ENCODE measurements around the gene UGT1A7. TPM values are rescaled to one million over a fixed set of nuclear protein-coding genes. Genes with fewer than 3 reads are reported as not detected.

The UGT1A7 gene
- total RNA-seq, 2 donors from 2014 or later: not detected

DNA sequence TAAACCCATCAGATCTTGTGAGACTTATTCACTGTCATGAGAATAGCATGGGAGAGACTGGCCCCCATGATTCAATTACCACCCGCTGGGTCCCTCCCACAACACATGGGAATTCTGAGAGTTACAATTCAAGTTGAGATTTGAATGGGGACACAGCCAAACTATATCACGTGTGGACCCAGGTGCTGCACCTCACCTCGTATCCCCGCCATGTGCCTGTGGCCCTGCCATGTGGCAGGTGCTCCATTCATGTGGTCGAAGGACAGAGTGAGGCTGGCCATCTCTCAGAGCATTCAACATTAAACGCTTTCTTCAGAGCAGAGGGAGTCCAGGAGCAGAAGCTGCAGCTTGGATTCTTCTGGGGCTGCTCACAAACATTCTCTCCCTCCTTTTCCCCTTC is 128.7 kb downstream of the UGT1A7 start:
- ATAC-seq (no peak), DNase-seq (ENCODE audit: low spot score) (peak; percentile 2)
- H3K4me1 Mint-ChIP-seq (ENCODE audit: low read depth in 2 of 2): no peaks in the 10 kb centered on the region
- H3K36me3 Mint-ChIP-seq: no peaks in the 10 kb centered on the region
- no peak overlapping the region for H3K27ac Mint-ChIP-seq
- no peaks in the 10 kb centered on the region for H3K9me3 Mint-ChIP-seq
- no peak overlapping the region for H3K4me3 Mint-ChIP-seq
- H3K27me3 Mint-ChIP-seq: peaks cover 24 to 25% of the 10 kb centered on the region in 2 donors

DNA sequence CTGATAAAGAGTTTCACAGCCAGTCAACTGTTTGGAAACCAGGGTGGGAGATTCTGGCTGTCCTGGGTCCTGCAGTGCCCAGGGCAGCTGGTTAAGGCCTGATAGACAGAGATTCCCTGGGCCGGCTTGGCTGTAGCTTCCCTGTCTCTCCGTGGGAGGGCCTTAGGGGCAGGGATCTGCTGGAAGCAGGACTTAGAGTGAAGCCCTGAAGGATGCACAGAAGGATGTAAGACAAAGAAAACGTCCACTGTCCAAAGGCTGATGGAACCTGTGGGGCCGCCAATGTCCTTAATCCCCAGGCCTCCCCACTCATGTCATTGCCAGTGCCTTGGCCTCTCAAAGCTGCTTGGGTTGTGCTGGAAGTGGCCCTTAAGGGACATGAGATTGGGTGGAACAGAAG is 129.4 kb downstream of the UGT1A7 start:
- H3K4me1 Mint-ChIP-seq (ENCODE audit: low read depth in 2 of 2): no peaks in the 10 kb centered on the region
- no peaks in the 10 kb centered on the region for H3K9me3 Mint-ChIP-seq
- H3K27me3 Mint-ChIP-seq: peaks cover 23 to 24% of the 10 kb centered on the region in 2 donors
- no peak for ATAC-seq
- H3K4me3 Mint-ChIP-seq: no peak overlapping the region
- H3K27ac Mint-ChIP-seq: no peak overlapping the region
- peak; percentile 34 for DNase-seq (ENCODE audit: low spot score)
- no peaks in the 10 kb centered on the region for H3K36me3 Mint-ChIP-seq

DNA sequence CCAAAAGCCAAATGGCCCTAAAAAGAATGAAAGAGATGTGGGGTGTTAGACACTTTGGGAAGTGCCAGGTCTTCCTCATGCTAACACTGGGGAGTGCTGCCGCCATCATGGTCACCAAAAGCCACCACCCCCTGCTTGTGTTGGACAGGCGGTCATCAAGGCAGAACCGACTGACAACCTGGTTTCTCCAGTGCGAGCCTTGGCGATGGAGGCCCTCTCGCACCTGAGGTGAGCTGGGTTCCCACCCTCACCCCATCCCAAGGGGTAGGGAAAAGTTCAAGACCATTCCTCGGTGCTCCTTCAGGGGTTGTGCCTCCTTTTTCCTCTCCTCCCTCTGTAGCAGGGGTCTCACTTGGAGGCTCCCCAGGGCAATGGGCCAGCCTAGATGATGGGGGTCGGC is 130.0 kb downstream of the UGT1A7 start:
- no peaks in the 10 kb centered on the region for H3K9me3 Mint-ChIP-seq
- H3K4me1 Mint-ChIP-seq (ENCODE audit: low read depth in 2 of 2): no peaks in the 10 kb centered on the region
- peaks cover 23 to 27% of the 10 kb centered on the region in 2 donors for H3K27me3 Mint-ChIP-seq
- peak; percentile 20 for DNase-seq (ENCODE audit: low spot score)
- no peaks in the 10 kb centered on the region for H3K36me3 Mint-ChIP-seq
- no peak for ATAC-seq
- no peak overlapping the region for H3K27ac Mint-ChIP-seq
- no peak overlapping the region for H3K4me3 Mint-ChIP-seq

DNA sequence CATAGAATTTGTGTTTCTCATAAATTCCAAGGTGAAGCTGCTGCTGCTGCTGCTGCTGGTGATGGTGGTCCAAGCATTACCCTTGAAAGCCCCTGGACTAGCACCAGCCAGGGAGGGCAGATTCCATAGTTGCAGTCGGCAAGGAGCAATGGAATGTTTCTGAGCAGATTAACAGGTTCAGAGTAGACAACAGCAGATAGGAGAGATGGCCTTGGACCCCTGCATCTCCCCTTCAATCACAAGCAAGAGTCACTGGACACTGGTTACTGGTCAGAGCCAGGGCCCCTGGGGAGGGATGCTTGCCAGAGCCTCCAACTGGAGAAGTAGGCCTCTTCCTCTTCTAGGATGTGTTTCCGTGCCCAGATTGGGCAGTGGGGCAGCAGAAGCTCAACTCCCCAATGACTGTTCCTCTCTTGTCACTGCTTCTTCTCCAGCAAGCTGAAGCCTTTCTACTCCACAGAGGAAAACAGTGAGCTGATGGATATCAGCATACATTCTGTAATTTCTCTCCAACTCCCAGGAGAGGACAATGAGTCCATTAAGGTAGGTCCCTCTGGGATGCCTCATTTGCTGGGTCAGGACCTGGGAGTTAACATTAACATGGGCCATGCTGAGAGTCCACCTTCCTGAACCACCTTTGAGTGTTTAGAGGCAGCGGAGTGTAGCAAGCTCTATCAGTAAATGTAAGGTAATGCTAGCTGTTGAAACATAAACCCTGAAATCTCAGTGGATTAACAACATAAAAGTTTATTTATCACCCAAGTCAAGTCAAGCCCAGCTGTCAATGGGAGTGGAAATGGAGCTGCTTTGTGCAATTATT is 131.7 kb downstream of the UGT1A7 start:
- no peak overlapping the region for H3K27ac Mint-ChIP-seq

DNA sequence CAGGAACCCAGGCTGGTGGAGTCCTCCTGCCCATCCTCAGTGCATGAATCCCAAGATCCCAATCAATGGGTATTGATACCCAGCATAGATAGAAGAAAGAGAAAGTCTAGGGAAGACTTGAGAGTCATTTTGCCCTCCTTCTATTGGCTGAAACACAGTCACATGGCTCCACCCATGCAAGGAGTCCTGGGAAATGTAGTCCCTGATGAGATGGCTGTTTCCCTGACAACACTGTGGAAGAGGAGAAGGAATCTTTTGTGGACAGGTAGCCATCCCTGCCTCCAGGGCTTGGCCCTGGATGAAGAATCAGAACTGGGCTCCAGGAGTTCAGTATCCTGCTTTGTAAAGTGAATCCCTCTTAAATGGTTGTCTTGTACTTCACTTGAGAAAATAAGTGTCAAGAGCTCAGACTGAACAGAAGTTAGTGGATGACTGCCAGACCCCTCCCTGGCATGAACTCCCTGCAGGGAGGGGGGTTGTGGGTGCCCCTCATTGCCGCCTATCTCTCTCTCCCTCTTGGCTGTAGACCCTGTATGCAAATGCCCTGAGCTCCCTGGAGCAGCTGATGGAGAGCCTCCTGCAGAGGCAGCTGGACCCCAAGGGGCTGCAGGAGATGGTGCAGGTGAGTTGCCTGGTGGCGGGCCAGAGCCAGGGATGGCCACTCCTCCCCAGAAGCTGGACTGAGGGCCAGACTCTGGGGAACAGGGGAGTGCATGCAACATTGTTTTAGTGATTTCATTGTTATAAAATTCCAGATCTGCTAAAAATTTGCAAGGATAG is 132.5 kb downstream of the UGT1A7 start:
- Mint-ChIP-seq H3K9me3 (no peaks in the 10 kb centered on the region), H3K4me1 (ENCODE audit: low read depth in 2 of 2) (no peaks in the 10 kb centered on the region), H3K27me3 (peaks cover 27 to 30% of the 10 kb centered on the region in 2 donors), H3K4me3 (no peak overlapping the region), H3K36me3 (no peaks in the 10 kb centered on the region), H3K27ac (no peak overlapping the region)
- ATAC-seq: no peak
- DNase-seq (ENCODE audit: low spot score): no peak

More for the DNA sequence above, 131.7 kb downstream of the UGT1A7 start:
- ATAC-seq (no peak), DNase-seq (ENCODE audit: low spot score) (peak; percentile 25)
- Mint-ChIP-seq H3K9me3 (no peaks in the 10 kb centered on the region), H3K4me3 (no peak overlapping the region), H3K27me3 (peaks cover 27 to 30% of the 10 kb centered on the region in 2 donors), H3K4me1 (ENCODE audit: low read depth in 2 of 2) (no peaks in the 10 kb centered on the region), H3K36me3 (no peaks in the 10 kb centered on the region)

DNA sequence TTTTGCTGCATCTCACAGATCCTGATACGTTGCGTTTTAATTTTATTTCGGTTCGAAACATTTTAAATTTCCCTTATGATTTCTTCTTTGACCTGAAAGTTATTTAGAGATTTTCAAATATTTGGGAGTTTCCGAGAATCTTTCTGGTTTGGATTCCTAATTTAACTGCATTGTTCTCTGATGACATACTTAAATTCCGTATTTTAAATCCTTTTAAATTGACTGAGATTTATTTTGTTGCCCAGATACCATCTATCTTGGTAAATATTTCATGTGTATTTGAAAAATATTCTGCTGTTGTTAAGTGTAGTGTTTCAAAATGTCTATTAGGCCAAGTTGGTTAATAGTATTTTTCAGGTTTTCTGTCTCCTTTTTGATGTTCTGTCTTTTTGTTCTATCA is 134.2 kb downstream of the UGT1A7 start:
- H3K27ac Mint-ChIP-seq: no peak overlapping the region
- no peak overlapping the region for H3K4me3 Mint-ChIP-seq
- H3K9me3 Mint-ChIP-seq: no peaks in the 10 kb centered on the region
- DNase-seq (ENCODE audit: low spot score): no peak
- H3K4me1 Mint-ChIP-seq (ENCODE audit: low read depth in 2 of 2): no peaks in the 10 kb centered on the region
- H3K27me3 Mint-ChIP-seq: peaks cover 20 to 22% of the 10 kb centered on the region in 2 donors
- no peaks in the 10 kb centered on the region for H3K36me3 Mint-ChIP-seq
- no peak for ATAC-seq

DNA sequence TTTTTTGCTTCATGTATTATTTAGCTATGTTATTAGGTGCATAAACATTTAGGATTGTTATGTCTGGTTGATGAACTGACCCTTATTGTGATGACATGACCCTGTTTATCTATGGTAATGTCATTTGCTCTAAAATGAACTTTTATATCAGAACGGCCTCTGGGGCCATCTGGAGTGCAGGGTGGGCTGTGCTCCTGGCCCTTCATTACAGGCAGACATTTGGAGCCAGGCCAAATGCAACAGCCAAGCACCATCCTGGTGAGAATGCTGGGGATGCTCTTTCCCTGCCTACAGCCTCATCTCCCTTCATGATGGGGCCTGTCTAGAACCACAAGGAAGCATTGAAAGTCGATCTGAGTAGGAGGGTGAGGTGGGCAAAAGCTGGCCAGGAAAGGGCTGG is 134.6 kb downstream of the UGT1A7 start:
- ATAC-seq: no peak
- no peaks in the 10 kb centered on the region for H3K36me3 Mint-ChIP-seq

DNA sequence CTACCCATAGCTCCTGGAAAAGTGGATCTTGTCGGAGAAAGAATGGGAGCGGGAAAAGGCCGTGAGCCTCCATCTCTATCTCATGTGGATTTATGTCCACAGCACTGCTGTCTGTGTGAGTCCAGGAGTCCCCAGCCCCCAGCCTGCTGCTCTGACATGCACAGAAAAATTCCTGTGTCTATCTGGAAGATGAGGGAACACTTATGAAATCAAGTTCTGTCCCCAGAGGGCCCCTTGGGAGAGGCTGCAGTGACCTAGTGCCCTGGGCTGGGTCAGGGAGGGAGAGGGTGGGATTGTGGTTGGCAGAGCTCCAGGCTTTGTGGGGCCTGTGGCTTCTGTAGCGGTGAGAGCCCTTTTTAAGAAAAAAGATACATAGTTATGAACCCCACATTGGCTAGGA is 135.1 kb downstream of the UGT1A7 start:
- no peak overlapping the region for H3K4me3 Mint-ChIP-seq
- DNase-seq (ENCODE audit: low spot score): no peak
- no peak for ATAC-seq
- H3K9me3 Mint-ChIP-seq: no peaks in the 10 kb centered on the region
- no peaks in the 10 kb centered on the region for H3K36me3 Mint-ChIP-seq
- H3K27me3 Mint-ChIP-seq: peaks cover 22% of the 10 kb centered on the region in 2 donors
- H3K4me1 Mint-ChIP-seq (ENCODE audit: low read depth in 2 of 2): no peaks in the 10 kb centered on the region
- H3K27ac Mint-ChIP-seq: no peak overlapping the region

More for the DNA sequence above, 134.6 kb downstream of the UGT1A7 start:
- no peak overlapping the region for H3K27ac Mint-ChIP-seq
- peaks cover 20 to 22% of the 10 kb centered on the region in 2 donors for H3K27me3 Mint-ChIP-seq
- H3K9me3 Mint-ChIP-seq: no peaks in the 10 kb centered on the region
- H3K4me3 Mint-ChIP-seq: no peak overlapping the region
- DNase-seq (ENCODE audit: low spot score): no peak
- no peaks in the 10 kb centered on the region for H3K4me1 Mint-ChIP-seq (ENCODE audit: low read depth in 2 of 2)

DNA sequence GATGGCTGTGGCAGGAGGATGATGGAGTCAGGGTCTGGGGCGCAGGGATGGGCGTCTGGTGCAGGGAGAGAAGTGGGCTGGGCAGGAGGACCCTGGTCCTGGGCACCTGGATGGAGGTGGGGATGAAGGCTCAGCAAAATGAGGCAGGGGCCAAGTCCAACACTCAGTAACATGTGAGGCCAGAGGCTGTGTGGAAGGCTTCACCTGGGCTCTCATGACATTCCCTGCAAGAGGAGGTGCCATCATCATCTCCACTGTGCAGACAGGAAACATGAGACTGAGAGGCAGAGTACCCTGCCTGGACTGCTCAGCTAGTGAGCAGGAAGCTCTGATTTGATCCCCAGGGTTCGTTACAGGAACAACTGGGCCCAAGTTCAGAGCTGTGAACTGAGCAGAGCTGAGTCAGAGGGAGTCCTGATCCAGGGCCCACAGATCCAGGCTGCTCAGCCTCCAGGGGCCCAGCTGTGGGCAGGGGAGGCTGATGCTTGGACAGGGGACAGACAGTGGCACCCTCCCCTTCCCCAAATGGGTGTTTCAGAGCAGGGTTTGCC is 135.7 kb downstream of the UGT1A7 start:
- H3K4me3 Mint-ChIP-seq: no peak overlapping the region
- H3K9me3 Mint-ChIP-seq: no peaks in the 10 kb centered on the region
- H3K36me3 Mint-ChIP-seq: no peaks in the 10 kb centered on the region
- ATAC-seq (no peak), DNase-seq (ENCODE audit: low spot score) (peak; percentile 46)
- H3K27me3 Mint-ChIP-seq: peaks cover 20 to 22% of the 10 kb centered on the region in 2 donors
- no peaks in the 10 kb centered on the region for H3K4me1 Mint-ChIP-seq (ENCODE audit: low read depth in 2 of 2)
- H3K27ac Mint-ChIP-seq: no peak overlapping the region

DNA sequence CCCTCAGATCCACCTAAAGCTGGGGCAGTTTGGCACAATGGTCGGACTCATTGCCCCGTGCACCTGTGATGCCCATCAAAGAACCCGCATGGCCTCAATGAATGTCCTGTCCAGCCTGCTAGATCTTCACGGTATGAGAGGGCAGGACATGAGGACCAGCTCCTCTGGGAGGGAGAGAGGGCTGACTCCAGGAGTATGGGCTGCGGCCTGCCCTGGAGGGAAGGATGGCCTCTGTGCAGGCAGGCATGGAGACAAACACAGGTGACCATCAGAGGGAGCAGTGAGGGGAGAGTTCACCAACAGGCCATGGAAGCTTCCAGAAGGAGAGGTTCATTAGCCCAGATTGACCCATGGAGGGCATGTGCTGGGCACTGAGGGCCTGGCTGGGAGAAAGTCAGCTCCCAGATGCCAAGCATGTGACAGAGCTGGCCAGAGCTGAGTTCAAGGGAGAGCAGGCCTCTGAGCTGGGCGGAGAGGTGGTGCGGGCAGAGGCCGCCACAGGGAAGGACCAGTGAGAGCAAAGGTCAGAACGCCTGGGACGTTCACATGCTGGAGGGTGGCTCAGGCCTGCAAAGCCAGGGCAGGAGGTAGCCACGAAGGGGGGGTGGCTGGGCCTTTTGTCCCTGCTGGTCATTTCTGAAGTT is 136.4 kb downstream of the UGT1A7 start:
- H3K9me3 Mint-ChIP-seq: no peaks in the 10 kb centered on the region
- no peak overlapping the region for H3K27ac Mint-ChIP-seq
- H3K27me3 Mint-ChIP-seq: peaks cover 16 to 22% of the 10 kb centered on the region in 2 donors
- ATAC-seq (no peak), DNase-seq (ENCODE audit: low spot score) (peak; percentile 47)
- H3K36me3 Mint-ChIP-seq: no peaks in the 10 kb centered on the region
- no peak overlapping the region for H3K4me3 Mint-ChIP-seq
- no peaks in the 10 kb centered on the region for H3K4me1 Mint-ChIP-seq (ENCODE audit: low read depth in 2 of 2)

DNA sequence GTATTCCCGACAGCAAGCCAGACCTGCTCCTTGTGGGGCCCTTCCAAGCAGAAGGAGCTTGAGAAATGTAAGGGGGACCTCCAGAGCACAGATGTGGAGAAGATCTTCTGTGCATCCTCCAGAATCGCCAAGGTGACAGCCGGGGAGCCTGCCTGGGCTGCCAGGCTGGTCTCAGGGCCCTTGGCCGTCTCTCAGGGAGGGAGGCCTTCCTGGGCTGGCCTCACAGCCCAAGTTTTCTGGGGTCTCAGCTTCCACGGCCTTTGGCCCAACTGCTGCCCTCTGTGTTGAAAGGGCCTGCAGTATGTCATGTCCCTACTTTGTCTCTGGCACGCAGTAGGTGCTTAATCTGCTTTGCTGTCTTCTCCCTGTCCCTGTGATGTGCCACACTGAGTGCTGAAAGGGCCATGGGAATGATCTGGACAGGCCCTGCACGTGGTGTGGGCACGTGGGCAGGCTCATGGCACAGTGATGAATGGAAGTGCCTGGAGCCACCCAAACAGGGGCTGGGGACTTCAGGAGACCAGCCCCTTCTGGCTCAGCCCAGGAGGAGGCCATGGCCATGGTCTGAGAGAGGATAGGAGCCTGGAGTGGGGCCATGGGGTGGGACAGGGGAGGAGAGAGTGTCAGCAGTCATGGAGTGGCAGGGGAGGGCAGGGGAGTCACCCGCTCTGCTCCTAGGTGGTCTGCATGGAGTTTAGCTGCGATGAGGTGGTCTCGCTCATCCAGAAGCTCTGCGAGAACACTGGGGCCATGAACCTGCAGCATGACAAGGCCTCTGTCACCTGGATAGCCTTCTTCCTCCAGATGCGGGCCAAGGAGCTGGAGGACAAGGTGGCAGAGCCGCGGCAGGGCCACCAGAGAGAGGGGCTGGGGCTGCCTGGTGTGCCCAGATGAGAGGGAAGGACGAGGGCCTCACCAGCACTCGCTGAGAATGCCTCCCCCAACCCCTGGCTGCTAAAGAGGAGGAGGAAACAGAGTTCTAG is 137.2 kb downstream of the UGT1A7 start:
- ATAC-seq: no peak
- no peak overlapping the region for H3K27ac Mint-ChIP-seq

DNA sequence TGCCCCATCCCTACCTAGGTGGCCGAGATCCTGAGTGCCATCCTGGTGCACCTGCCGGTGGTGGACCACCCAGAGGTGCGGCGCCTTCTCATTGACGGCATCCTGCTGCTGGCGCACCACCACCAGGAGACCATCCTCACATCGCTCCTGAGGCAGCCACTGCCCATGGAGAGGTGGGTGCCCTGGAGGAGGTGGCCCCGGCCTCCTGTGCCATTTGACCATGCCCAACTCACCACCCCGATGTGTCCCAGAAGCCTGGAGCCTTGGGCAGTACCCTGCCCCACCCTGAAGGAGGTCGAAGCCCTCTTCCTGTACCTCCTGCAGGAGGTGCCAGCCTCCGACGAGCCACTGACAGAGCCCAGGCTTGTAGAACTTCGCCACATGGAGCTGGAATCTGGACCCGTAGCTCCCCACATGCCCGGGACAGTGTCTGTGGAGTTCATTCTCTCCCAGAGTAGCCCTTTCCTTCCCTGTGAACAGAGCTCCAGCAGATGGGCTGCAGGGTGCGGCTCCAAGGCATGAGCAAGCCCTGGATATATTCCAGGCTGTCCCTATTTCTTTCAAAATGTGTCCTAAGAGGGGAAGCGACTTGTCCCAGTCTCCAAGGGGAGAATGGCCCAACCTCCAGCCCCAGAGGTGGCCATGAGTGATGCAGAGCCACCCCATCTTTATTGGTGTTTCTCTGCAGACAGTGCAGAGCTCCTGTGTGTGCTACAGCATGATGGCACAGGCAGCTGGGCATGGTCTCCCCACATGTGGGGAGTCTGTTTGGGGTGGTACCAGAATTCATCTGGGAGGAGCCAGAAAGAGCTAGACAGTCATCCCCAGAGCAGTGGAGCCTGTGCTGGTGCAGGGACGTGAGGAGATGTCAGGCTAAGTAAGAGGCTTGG is 138.4 kb downstream of the UGT1A7 start:
- H3K36me3 Mint-ChIP-seq: no peaks in the 10 kb centered on the region
- ATAC-seq (no peak), DNase-seq (ENCODE audit: low spot score) (peak; percentile 45)
- no peaks in the 10 kb centered on the region for H3K4me1 Mint-ChIP-seq (ENCODE audit: low read depth in 2 of 2)
- H3K27me3 Mint-ChIP-seq: peaks cover 8 to 18% of the 10 kb centered on the region in 2 donors
- no peaks in the 10 kb centered on the region for H3K9me3 Mint-ChIP-seq
- no peak overlapping the region for H3K4me3 Mint-ChIP-seq
- H3K27ac Mint-ChIP-seq: no peak overlapping the region

More for the DNA sequence above, 137.2 kb downstream of the UGT1A7 start:
- H3K4me3 Mint-ChIP-seq: no peak overlapping the region
- H3K36me3 Mint-ChIP-seq: no peaks in the 10 kb centered on the region
- peaks cover 13 to 22% of the 10 kb centered on the region in 2 donors for H3K27me3 Mint-ChIP-seq
- H3K9me3 Mint-ChIP-seq: no peaks in the 10 kb centered on the region
- no peaks in the 10 kb centered on the region for H3K4me1 Mint-ChIP-seq (ENCODE audit: low read depth in 2 of 2)
- peak; percentile 45 for DNase-seq (ENCODE audit: low spot score)
